ENCODE results near the gene SEC61A1.

The SEC61A1 gene

DNA sequence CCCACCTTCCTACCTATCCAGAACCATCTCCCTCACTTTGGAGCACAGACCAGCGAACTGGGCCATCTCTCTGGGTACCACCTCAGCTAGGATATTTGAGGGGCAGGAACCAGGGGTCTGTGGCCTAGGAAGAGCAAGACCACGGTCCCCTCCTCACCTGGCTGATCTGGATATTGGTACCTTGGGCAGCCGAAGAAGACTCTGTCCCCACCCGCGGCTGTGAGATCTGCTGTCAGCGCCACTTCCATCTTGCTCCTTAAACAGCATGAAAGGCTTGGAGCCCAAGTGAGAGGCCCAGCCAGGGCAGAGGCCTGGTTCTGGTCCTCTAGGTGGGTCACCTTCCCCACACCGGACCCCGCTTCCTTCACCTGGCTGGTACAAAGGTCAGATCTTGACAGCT, 26.6 kb downstream of the SEC61A1 start:
- DNase-seq: no peak

DNA sequence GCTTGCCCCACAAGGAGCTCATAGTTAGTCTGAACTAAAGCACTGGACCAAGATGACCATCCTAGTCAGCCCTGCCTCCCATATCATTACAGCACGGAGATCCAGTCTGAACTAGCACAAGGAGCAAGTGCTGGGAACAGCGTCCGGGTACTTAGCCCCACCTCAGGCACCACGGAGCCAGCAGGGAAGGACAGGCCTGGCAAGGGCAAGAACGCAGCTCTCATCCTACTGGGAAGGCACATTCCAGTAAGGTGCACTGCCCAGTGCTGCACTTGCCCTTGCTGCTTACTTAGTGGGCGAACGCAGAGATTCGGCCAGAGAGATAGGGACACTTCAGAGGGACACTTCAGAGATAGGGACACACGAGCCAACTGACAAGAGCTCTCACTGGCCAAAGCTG, 27.6 kb downstream of the SEC61A1 start:
- no peak for DNase-seq

- DNase-seq: no peak
Observed at GRCh38 chr3:128080323-128081080, 28.3 kb downstream of the SEC61A1 start.

DNA sequence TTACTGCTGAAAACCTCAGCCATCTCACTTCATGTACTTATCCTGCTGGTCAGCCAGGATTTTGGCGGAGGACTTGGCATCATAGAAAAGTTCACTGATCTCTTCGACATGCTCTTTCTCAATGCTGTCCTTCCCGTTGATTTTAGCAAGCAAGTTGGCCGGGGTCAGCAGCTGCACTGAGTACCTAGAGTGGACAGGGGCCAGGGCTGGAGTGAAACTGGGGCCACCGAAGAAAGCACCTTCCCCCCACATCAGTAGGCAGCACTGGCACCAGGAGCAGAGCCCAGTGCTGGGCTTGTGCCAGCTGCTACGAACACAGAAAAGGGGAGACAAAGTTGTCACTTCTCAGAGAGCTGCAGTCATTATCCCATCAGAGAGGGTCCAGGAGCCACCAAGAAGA, 29.0 kb downstream of the SEC61A1 start:
- DNase-seq: no peak

- DNase-seq: no peak
Observed at GRCh38 chr3:128081846-128082245, 29.6 kb downstream of the SEC61A1 start.

- no peak for DNase-seq
Observed at GRCh38 chr3:128082546-128082945, 30.3 kb downstream of the SEC61A1 start.

DNA sequence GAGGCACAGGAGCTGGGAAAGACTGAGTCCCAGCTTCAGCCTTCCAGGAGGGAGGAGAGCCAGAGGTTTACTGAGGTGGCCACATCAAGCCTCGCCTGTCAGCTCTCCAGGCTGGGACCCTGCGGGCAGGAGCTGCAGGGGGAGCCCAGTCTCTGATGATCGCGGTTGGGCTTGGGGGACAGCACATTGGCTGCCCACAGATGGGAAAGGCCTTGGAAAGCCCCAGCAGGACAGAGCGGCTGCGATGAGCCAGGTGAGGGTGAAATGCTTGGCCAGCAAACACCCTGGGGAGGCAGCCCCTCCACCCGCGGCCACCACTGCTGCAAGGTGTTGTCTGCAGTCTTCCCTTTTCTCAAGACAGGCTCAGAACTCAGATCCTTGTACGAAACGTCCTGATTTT, 31.2 kb downstream of the SEC61A1 start:
- no peak for DNase-seq

DNA sequence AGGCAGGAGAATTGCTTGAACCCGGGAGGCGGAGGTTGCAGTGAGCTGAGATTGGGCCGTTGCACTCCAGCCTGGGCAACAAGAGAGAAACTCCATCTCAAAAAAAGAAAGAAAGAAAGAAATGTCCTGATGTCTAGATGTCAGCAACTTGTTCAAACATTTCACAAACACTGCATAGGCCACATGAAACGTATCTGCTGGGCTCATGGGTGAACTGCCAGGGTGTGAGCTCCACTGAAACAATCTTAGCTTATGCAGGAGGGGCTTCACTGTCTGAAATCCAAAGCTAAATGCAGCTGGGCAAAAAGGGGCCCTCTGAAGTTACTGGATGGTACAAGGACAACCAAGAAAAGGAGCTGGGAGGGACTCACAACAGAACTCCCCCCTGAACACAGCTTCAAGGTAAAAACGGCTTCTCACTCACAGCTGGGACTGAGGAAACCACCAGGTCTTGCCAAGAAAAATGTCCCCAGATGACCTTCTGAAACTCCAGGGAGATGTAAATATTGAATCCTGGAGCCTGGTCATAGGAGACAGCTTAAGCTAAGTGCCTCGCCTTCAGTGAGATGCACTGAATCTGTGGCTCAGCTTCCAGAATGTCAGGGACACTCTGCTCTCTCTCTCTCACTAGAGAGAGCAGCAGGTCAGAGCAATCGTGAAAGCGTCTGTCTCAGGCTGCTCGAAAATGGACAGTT, 31.9 kb downstream of the SEC61A1 start:
- no peak for DNase-seq

DNA sequence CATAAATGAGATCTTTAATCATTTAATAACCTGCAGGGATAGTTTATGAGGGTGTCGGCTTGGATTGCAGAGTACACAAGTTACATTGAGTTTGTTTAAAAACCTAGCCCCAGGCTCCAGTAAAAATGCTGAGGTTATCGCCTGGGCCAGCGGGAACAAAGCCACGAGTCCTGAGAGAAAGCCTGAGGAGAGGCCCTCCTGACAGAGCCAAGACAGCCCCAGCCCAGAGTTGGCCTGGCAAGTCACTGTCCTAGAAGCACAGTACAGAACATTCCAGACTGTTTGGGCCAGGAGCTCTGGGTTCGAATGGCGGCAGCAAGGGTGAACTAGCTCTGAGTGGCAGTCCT, 32.4 kb downstream of the SEC61A1 start:
- no peak for DNase-seq

- no peak for DNase-seq
Observed at GRCh38 chr3:128089135-128089534, 36.9 kb downstream of the SEC61A1 start.

DNA sequence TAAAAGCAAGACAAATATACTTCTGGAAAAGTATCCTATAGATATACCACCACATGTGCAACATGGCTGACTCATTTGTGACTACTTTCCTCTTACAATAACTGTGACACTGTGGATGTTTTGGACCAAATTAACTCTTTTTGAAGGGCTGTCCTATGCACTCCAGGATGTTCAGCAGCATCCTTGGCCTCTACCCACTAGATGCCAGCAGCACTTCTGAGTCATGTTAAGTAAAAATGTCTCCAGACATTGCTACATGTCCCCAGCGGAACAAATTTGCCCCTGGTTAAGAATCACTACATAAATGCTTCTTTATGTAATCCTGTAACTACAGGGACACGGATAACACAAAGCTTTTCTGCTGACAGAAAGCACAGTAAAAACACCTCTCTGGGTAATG, 39.3 kb downstream of the SEC61A1 start:
- no peak for DNase-seq

DNA sequence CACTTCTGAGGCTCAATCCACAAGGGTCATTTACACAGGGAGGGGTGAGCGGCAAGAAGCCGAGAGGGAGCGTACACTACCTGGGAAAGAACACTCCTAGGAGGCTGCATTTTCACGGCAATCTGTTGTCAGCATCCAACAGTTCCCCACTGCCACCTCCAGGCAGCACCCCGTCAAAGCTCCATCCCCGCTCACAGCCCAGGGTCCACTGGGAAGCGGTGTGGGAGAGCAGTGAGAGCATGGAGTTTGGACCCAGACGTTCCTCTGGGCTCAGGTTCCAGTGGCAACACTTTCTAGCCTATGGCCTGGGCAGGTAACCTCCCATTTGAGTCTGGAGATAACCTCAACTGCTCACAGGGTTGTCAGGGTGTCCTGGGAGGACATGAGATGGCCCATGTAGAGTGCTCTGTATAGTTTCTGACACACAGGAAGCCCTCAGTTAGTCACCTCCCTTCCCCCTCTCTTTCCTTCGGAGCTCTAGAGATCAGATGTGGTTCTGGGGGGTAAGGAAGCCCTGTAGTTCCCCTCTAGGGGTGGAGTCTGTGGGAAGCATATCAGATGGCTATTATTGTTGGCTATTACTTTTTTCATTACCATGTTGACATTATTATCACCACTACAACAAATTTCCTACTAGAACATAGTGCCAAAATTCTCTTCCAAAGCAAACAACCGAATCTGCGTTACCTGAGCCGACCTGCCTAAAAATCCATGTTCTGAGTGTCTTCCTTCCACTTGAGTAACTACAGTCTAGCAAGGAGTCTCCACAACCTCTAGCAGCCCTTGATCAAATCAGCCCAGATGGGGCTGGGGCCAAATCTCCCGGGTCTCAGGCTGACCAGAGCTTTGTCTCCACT, 42.3 kb downstream of the SEC61A1 start:
- DNase-seq: no peak

GRCh38 chr3:128095222-128095703, 43.0 kb downstream of the SEC61A1 start:
- peak; percentile 71 for DNase-seq

DNA sequence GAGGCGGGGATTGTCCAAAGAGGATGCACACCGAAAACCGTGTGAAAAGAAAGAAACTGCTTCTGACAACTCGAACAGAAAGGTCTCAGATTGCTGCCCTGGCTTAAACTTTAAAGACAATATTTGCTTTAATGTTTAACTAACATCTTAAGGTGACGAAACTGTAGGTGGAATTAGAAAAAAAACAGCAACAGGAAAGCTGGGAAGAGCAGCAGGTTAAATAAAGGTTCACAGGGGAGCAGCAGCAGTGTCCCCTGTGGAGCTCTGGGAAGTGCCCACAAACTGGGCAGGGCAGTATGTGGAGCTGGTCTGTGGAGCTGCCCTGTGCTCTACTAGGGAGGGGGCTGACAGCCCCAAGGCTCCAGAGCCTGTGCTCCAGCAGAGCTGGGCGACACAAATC, 46.0 kb downstream of the SEC61A1 start:
- DNase-seq: no peak

DNA sequence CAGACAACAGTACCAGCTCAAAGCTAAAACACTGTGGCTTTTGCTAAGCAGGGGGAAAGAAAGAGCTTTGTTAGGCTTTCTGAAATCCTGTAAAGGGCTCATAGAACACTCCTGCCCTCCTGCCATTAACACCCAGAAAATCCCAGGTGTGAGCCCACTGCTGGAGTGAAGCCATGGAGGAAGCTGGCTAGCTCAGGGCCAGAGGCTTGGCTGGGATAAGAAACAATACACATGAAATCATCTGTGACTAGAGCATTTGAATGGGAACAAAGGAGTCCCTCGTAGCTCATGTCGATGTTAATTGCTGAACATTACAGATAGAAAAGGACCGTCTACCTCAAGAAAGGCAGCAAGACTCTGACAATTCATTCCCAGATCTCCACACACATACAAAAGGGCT, 47.9 kb downstream of the SEC61A1 start:
- no peak for DNase-seq

DNA sequence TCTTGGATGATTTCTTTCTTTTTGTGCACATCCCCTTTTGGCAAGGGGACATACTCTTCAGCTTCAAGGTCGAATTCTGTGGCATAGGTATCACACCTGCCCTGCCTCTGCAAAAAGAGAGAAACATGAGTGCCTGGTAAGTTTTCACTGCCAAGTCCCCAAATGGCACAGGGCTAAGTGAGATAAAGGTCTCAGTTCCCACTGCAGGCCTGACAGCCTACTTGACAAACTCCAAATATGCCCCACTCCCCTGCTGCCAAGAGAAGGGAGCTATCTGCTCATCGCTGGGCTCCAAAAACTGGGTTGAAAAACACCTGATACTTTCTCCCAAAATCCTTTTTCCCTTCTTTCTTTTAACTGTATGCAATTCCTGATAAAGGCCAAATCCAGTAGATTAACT, 48.4 kb downstream of the SEC61A1 start:
- no peak for DNase-seq

DNA sequence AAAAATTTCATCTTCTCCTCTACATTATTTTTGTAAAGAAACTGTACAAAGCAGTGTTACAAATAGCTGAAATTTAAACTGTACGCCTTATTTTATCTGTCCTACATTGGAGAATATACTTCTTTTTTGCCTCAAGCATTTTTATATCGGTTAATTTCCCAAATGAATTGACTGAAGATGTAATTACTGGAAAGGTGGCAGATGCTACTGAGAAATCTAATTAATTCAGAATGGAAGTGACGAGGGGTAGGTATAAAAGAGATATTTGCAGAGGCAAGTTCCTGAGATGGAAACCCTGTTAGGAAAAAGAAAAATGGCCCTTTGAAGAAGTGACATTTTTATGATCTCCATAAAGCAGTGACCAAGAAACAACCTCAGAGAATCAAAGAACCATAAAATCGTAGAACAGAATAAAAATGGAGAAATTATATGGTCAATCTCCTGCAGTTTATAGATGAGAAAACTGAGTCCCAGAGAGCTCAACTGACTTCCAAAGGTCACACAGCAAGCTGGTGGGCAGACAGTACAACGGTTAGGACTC, 51.0 kb downstream of the SEC61A1 start:
- no peak for DNase-seq

- DNase-seq: no peak
Observed at GRCh38 chr3:128107834-128108233, 55.6 kb downstream of the SEC61A1 start.

GRCh38 chr3:128111147-128111546, 58.9 kb downstream of the SEC61A1 start:
- no peak for DNase-seq

- DNase-seq: no peak
Observed at GRCh38 chr3:128112357-128112968, 60.2 kb downstream of the SEC61A1 start.

GRCh38 chr3:128113817-128114794, 61.9 kb downstream of the SEC61A1 start:
- DNase-seq: no peak

Measured in 8988T (cell line).